Memory B cell (primary cell): ENCODE data around the gene PLIN3.
"Not testable (repeated sequence)": the region's sequence is repeated elsewhere in the genome, so short reads cannot be mapped to it uniquely, and the experiment has no call there.

Experiments used
- ATAC-seq: fragments of 150-1000 bp; cut with Tn5 transposase; 2 replicates; pipeline ENCODE4 v1.10.0; 2021; ENCODE audit warnings: low read depth, mild to moderate bottlenecking, moderate library complexity
- DNase-seq, 2 donors: peaks; one replicate each; pipeline ENCODE4 v3.0.0; 2022; ENCODE audit warnings: low spot score in 2 of 2
- H3K27ac Mint-ChIP-seq: one replicate; pipeline ENCODE4 v1.8.0; 2022; ENCODE audit warnings: mild to moderate bottlenecking, moderate library complexity, mixed read lengths
- H3K27me3 Mint-ChIP-seq: one replicate; pipeline ENCODE4 v1.8.0; 2022; ENCODE audit warnings: mixed read lengths
- H3K36me3 Mint-ChIP-seq: one replicate; pipeline ENCODE4 v1.8.0; 2022; ENCODE audit warnings: mild to moderate bottlenecking, mixed read lengths
- H3K4me1 Mint-ChIP-seq: one replicate; pipeline ENCODE4 v1.8.0; 2022; ENCODE audit warnings: mixed read lengths
- H3K4me3 Mint-ChIP-seq: one replicate; pipeline ENCODE4 v1.8.0; 2022; ENCODE audit warnings: mild to moderate bottlenecking, moderate library complexity, mixed read lengths
- H3K9me3 Mint-ChIP-seq: one replicate; pipeline ENCODE4 v1.8.0; 2022; ENCODE audit warnings: mixed read lengths

The PLIN3 gene

GRCh38 chr19:4906963-4907362, 39.5 kb upstream of the PLIN3 start:
- H3K27ac Mint-ChIP-seq: no peak overlapping the region
- ATAC-seq (no peak), DNase-seq (no peak)
- H3K36me3 Mint-ChIP-seq: no peaks in the 10 kb centered on the region
- H3K27me3 Mint-ChIP-seq: no peaks in the 10 kb centered on the region
- H3K9me3 Mint-ChIP-seq: no peaks in the 10 kb centered on the region
- no peak overlapping the region for H3K4me3 Mint-ChIP-seq
- peaks cover 10% of the 10 kb centered on the region for H3K4me1 Mint-ChIP-seq

GRCh38 chr19:4904481-4904880, 37.0 kb upstream of the PLIN3 start:
- Mint-ChIP-seq H3K27me3 (no peaks in the 10 kb centered on the region), H3K4me1 (no peaks in the 10 kb centered on the region), H3K4me3 (no peak overlapping the region), H3K9me3 (no peaks in the 10 kb centered on the region), H3K36me3 (no peaks in the 10 kb centered on the region), H3K27ac (no peak overlapping the region)
- DNase-seq (no peak), ATAC-seq (no peak)

GRCh38 chr19:4902796-4903195, 35.3 kb upstream of the PLIN3 start, which contains the start of gene ARRDC5:
TSS of gene ARRDC5 (minus strand) at chr19:4902896. CDS start at chr19:4902825, 71 bp downstream.
- no peak for ATAC-seq
- no peaks in the 10 kb centered on the region for H3K9me3 Mint-ChIP-seq

GRCh38 chr19:4900879-4901278, 33.4 kb upstream of the PLIN3 start:
- not testable (repeated sequence) for DNase-seq, H3K4me3 Mint-ChIP-seq, H3K9me3 Mint-ChIP-seq, H3K4me1 Mint-ChIP-seq, ATAC-seq, H3K27ac Mint-ChIP-seq, H3K27me3 Mint-ChIP-seq, H3K36me3 Mint-ChIP-seq

More at GRCh38 chr19:4902796-4903195, 35.3 kb upstream of the PLIN3 start, which contains the start of gene ARRDC5:
- H3K27me3 Mint-ChIP-seq: no peaks in the 10 kb centered on the region
- no peak within 1 kb of the TSS for H3K4me3 Mint-ChIP-seq
- H3K27ac Mint-ChIP-seq: peak within 1 kb of the TSS; percentile 21
- H3K4me1 Mint-ChIP-seq: no peaks in the 10 kb centered on the region
- no peaks in the 10 kb centered on the region for H3K36me3 Mint-ChIP-seq
- no peak for DNase-seq

- Mint-ChIP-seq H3K9me3 (no peaks in the 10 kb centered on the region), H3K36me3 (no peaks in the 10 kb centered on the region), H3K27me3 (no peaks in the 10 kb centered on the region), H3K4me1 (no peaks in the 10 kb centered on the region), H3K27ac (no peak overlapping the region), H3K4me3 (no peak overlapping the region)
- DNase-seq (no peak), ATAC-seq (no peak)
Observed at GRCh38 chr19:4897146-4897545, 29.7 kb upstream of the PLIN3 start.

GRCh38 chr19:4896372-4896771, 28.9 kb upstream of the PLIN3 start:
- Mint-ChIP-seq H3K9me3 (no peaks in the 10 kb centered on the region), H3K27ac (no peak overlapping the region)
- DNase-seq: no peak

GRCh38 chr19:4892962-4893361, 25.5 kb upstream of the PLIN3 start:
- DNase-seq, H3K27ac Mint-ChIP-seq, H3K4me1 Mint-ChIP-seq, H3K9me3 Mint-ChIP-seq, H3K27me3 Mint-ChIP-seq, H3K4me3 Mint-ChIP-seq, H3K36me3 Mint-ChIP-seq, ATAC-seq: not testable (repeated sequence)

More at GRCh38 chr19:4896372-4896771, 28.9 kb upstream of the PLIN3 start:
- Mint-ChIP-seq H3K36me3 (no peaks in the 10 kb centered on the region), H3K4me1 (no peaks in the 10 kb centered on the region), H3K27me3 (no peaks in the 10 kb centered on the region), H3K4me3 (no peak overlapping the region)
- ATAC-seq: no peak

GRCh38 chr19:4891066-4891465, 23.6 kb upstream of the PLIN3 start:
- ATAC-seq (no peak), DNase-seq (no peak)
- Mint-ChIP-seq H3K36me3 (peaks cover 2% of the 10 kb centered on the region), H3K9me3 (no peaks in the 10 kb centered on the region), H3K27me3 (no peaks in the 10 kb centered on the region), H3K4me3 (no peak overlapping the region), H3K27ac (no peak overlapping the region), H3K4me1 (no peaks in the 10 kb centered on the region)

GRCh38 chr19:4889034-4889815, 21.8 kb upstream of the PLIN3 start:
- Mint-ChIP-seq H3K36me3 (peaks cover 2% of the 10 kb centered on the region), H3K27me3 (no peaks in the 10 kb centered on the region), H3K27ac (no peak overlapping the region), H3K4me3 (no peak overlapping the region), H3K9me3 (no peaks in the 10 kb centered on the region), H3K4me1 (no peaks in the 10 kb centered on the region)
- DNase-seq: no peak
- no peak for ATAC-seq

GRCh38 chr19:4887803-4888202, 20.3 kb upstream of the PLIN3 start:
- not testable (repeated sequence) for ATAC-seq, H3K9me3 Mint-ChIP-seq, DNase-seq, H3K4me1 Mint-ChIP-seq, H3K27me3 Mint-ChIP-seq, H3K27ac Mint-ChIP-seq, H3K36me3 Mint-ChIP-seq, H3K4me3 Mint-ChIP-seq

- H3K36me3 Mint-ChIP-seq, DNase-seq, H3K27me3 Mint-ChIP-seq, H3K27ac Mint-ChIP-seq, H3K4me3 Mint-ChIP-seq, H3K4me1 Mint-ChIP-seq, H3K9me3 Mint-ChIP-seq, ATAC-seq: not testable (repeated sequence)
Observed at GRCh38 chr19:4884993-4885392, 17.5 kb upstream of the PLIN3 start.

- not testable (repeated sequence) for H3K9me3 Mint-ChIP-seq, H3K27me3 Mint-ChIP-seq, H3K4me3 Mint-ChIP-seq, H3K4me1 Mint-ChIP-seq, H3K36me3 Mint-ChIP-seq, DNase-seq, H3K27ac Mint-ChIP-seq, ATAC-seq
Observed at GRCh38 chr19:4882874-4883273, 15.4 kb upstream of the PLIN3 start.

GRCh38 chr19:4879041-4879440, 11.6 kb upstream of the PLIN3 start:
- H3K36me3 Mint-ChIP-seq: no peaks in the 10 kb centered on the region
- ATAC-seq (no peak), DNase-seq (no peak)
- H3K4me3 Mint-ChIP-seq: no peak overlapping the region
- H3K4me1 Mint-ChIP-seq: peaks cover 7% of the 10 kb centered on the region
- peaks cover 2% of the 10 kb centered on the region for H3K27me3 Mint-ChIP-seq
- H3K27ac Mint-ChIP-seq: no peak overlapping the region
- no peaks in the 10 kb centered on the region for H3K9me3 Mint-ChIP-seq

- no peak overlapping the region for H3K27ac Mint-ChIP-seq
- H3K9me3 Mint-ChIP-seq: no peaks in the 10 kb centered on the region
- peaks cover 7% of the 10 kb centered on the region for H3K27me3 Mint-ChIP-seq
- DNase-seq (no peak), ATAC-seq (no peak)
- H3K4me1 Mint-ChIP-seq: peaks cover 6% of the 10 kb centered on the region
- no peak overlapping the region for H3K4me3 Mint-ChIP-seq
- H3K36me3 Mint-ChIP-seq: no peaks in the 10 kb centered on the region
Observed at GRCh38 chr19:4878491-4878968, 11.1 kb upstream of the PLIN3 start.
